ENCODE data around the gene HMGXB3.

DNA sequence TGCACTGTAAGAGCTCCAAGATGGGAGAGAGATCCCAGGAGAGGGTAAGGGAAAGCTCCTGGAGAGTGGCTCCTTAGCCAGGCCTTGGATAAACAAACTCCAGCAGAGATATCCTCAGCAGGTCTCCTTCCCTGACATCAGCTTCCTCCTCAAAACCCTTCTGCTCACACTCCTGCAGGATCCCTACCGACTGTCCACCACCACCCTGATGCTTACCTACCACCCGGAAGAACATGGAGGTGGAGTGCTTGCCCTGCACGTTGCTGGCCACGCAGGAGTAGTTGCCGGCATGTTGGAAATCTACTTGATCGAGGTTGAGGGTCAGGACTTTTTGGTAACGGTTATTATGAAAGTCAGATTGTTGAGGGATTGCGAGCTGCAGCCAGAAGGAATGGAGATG lies 76.5 kb downstream of the HMGXB3 start:
- TF ChIP-seq, protein P1, sequence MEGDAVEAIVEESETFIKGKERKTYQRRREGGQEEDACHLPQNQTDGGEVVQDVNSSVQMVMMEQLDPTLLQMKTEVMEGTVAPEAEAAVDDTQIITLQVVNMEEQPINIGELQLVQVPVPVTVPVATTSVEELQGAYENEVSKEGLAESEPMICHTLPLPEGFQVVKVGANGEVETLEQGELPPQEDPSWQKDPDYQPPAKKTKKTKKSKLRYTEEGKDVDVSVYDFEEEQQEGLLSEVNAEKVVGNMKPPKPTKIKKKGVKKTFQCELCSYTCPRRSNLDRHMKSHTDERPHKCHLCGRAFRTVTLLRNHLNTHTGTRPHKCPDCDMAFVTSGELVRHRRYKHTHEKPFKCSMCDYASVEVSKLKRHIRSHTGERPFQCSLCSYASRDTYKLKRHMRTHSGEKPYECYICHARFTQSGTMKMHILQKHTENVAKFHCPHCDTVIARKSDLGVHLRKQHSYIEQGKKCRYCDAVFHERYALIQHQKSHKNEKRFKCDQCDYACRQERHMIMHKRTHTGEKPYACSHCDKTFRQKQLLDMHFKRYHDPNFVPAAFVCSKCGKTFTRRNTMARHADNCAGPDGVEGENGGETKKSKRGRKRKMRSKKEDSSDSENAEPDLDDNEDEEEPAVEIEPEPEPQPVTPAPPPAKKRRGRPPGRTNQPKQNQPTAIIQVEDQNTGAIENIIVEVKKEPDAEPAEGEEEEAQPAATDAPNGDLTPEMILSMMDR (IDR thresholded peaks at IDR 0.05; ENCODE audit: insufficient read depth, low read length, poor library complexity, severe bottlenecking): no peak
- TF ChIP-seq EZH2phosphoT487 (conservative IDR thresholded peaks at IDR 0.05; ENCODE audit: low read length): no peak
